Measurements from ENCODE around the gene TRIO. TPM values are rescaled to one million over a fixed set of nuclear protein-coding genes. Genes with fewer than 3 reads are reported as not detected.

The TRIO gene
- total and polyA plus RNA-seq, 2 experiments from 2014 or later: 18.5 to 78.2 TPM

GRCh38 chr5:14380712-14381111 is 237.6 kb downstream of the TRIO start:
- no peaks in the 10 kb centered on the region for H3K79me2 ChIP-seq
- 81% methylated on average over 4 of the region's 4 CpGs for WGBS (ENCODE audit: low lambda C conversion rate, missing lambda C conversion rate)
- DNase-seq (ENCODE audit: low spot score): no peak
- H3K27ac ChIP-seq: no peak overlapping the region
- H2AFZ ChIP-seq: no peak overlapping the region
- no peaks in the 10 kb centered on the region for H3K9me2 ChIP-seq (replicated peaks; ENCODE audit: insufficient read depth)
- TF ChIP-seq EZH2phosphoT487 (IDR thresholded peaks at IDR 0.05; ENCODE audit: low read depth, severe bottlenecking, unreplicated experiment) (no peak), EZH2 (IDR thresholded peaks at IDR 0.05; ENCODE audit: borderline replicate concordance) (no peak)
- TF ChIP-seq, protein P1, sequence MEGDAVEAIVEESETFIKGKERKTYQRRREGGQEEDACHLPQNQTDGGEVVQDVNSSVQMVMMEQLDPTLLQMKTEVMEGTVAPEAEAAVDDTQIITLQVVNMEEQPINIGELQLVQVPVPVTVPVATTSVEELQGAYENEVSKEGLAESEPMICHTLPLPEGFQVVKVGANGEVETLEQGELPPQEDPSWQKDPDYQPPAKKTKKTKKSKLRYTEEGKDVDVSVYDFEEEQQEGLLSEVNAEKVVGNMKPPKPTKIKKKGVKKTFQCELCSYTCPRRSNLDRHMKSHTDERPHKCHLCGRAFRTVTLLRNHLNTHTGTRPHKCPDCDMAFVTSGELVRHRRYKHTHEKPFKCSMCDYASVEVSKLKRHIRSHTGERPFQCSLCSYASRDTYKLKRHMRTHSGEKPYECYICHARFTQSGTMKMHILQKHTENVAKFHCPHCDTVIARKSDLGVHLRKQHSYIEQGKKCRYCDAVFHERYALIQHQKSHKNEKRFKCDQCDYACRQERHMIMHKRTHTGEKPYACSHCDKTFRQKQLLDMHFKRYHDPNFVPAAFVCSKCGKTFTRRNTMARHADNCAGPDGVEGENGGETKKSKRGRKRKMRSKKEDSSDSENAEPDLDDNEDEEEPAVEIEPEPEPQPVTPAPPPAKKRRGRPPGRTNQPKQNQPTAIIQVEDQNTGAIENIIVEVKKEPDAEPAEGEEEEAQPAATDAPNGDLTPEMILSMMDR (IDR thresholded peaks at IDR 0.05; ENCODE audit: poor library complexity): no peak
- no peaks in the 10 kb centered on the region for H3K4me1 ChIP-seq (ENCODE audit: insufficient read depth)
- no peaks in the 10 kb centered on the region for H3K27me3 ChIP-seq
- H4K20me1 ChIP-seq (ENCODE audit: insufficient read depth, poor library complexity, severe bottlenecking): no peaks in the 10 kb centered on the region
- no peaks in the 10 kb centered on the region for H3K36me3 ChIP-seq (replicated peaks; ENCODE audit: insufficient read depth, low read depth)
- H3K4me2 ChIP-seq: no peak overlapping the region
- H3K9me3 ChIP-seq (ENCODE audit: low read depth): no peaks in the 10 kb centered on the region
- no peak overlapping the region for H3K4me3 ChIP-seq

DNA sequence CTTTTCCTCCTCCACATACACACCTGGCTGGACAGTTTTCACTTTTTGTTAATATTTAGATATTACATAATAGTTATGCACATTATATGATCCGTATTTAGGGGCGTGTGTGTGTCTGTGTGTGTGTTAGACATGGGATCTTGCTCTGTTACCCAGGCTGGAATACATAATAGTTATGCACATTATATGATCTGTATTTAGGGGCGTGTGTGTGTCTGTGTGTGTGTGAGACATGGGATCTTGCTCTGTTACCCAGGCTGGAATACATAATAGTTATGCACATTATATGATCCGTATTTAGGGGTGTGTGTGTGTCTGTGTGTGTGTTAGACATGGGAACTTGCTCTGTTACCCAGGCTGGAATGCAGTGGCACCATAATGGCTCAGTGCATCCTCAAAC is 239.5 kb downstream of the TRIO start:
- Histone ChIP-seq H3K27ac (no peak overlapping the region), H3K79me2 (no peaks in the 10 kb centered on the region), H3K9me3 (ENCODE audit: low read depth) (no peaks in the 10 kb centered on the region), H3K9me2 (replicated peaks; ENCODE audit: insufficient read depth) (no peaks in the 10 kb centered on the region), H3K4me3 (no peak overlapping the region), H4K20me1 (ENCODE audit: insufficient read depth, poor library complexity, severe bottlenecking) (no peaks in the 10 kb centered on the region), H2AFZ (no peak overlapping the region), H3K4me2 (no peak overlapping the region), H3K4me1 (ENCODE audit: insufficient read depth) (no peaks in the 10 kb centered on the region), H3K27me3 (no peaks in the 10 kb centered on the region), H3K36me3 (replicated peaks; ENCODE audit: insufficient read depth, low read depth) (no peaks in the 10 kb centered on the region)
- no peak for DNase-seq (ENCODE audit: low spot score)
- TF ChIP-seq, protein P1 (IDR thresholded peaks at IDR 0.05; ENCODE audit: poor library complexity): no peak
- TF ChIP-seq EZH2 (IDR thresholded peaks at IDR 0.05; ENCODE audit: borderline replicate concordance): no peak
- TF ChIP-seq EZH2phosphoT487 (IDR thresholded peaks at IDR 0.05; ENCODE audit: low read depth, severe bottlenecking, unreplicated experiment): no peak
- WGBS (ENCODE audit: low lambda C conversion rate, missing lambda C conversion rate): 98% methylated on average over 4 of the region's 4 CpGs

DNA sequence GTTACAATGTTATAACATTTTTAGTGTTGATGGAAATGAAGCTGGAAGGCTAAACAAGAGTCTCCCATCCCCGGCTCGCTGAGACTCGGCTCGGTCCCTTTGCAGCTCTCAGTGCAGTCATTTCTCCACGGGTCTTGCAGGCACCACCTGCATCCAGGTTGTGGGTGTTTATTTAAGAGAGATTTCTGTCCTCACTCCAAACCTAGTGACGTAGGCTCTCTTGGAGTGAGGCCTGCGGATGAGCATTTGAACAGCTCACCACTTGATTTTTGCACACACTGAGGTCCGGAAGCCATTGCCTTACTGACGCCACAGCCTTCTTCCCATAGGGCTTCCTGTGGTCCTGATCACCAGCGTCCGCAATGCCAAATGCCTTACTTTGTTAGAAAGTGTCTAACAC is 240.8 kb downstream of the TRIO start:
- no peaks in the 10 kb centered on the region for H3K9me2 ChIP-seq (replicated peaks; ENCODE audit: insufficient read depth)
- H3K27ac ChIP-seq: no peak overlapping the region
- H3K9me3 ChIP-seq (ENCODE audit: low read depth): no peaks in the 10 kb centered on the region
- H3K36me3 ChIP-seq (replicated peaks; ENCODE audit: insufficient read depth, low read depth): no peaks in the 10 kb centered on the region
- no peaks in the 10 kb centered on the region for H3K27me3 ChIP-seq
- no peak overlapping the region for H3K4me3 ChIP-seq
- H4K20me1 ChIP-seq (ENCODE audit: insufficient read depth, poor library complexity, severe bottlenecking): no peaks in the 10 kb centered on the region
- TF ChIP-seq, protein P1 (IDR thresholded peaks at IDR 0.05; ENCODE audit: poor library complexity): no peak
- TF ChIP-seq EZH2phosphoT487 (IDR thresholded peaks at IDR 0.05; ENCODE audit: low read depth, severe bottlenecking, unreplicated experiment) (no peak), EZH2 (IDR thresholded peaks at IDR 0.05; ENCODE audit: borderline replicate concordance) (no peak)
- 97% methylated on average over 11 of the region's 11 CpGs for WGBS (ENCODE audit: low lambda C conversion rate, missing lambda C conversion rate)
- DNase-seq (ENCODE audit: low spot score): no peak
- no peaks in the 10 kb centered on the region for H3K4me1 ChIP-seq (ENCODE audit: insufficient read depth)
- H3K4me2 ChIP-seq: no peak overlapping the region
- no peak overlapping the region for H2AFZ ChIP-seq
- H3K79me2 ChIP-seq: no peaks in the 10 kb centered on the region

GRCh38 chr5:14385019-14385418 is 241.9 kb downstream of the TRIO start:
- no peak for DNase-seq (ENCODE audit: low spot score)
- WGBS (ENCODE audit: low lambda C conversion rate, missing lambda C conversion rate): 93% methylated on average over 15 of the region's 15 CpGs
- Histone ChIP-seq H3K4me3 (no peak overlapping the region), H3K4me2 (no peak overlapping the region), H2AFZ (no peak overlapping the region), H4K20me1 (ENCODE audit: insufficient read depth, poor library complexity, severe bottlenecking) (no peaks in the 10 kb centered on the region), H3K36me3 (replicated peaks; ENCODE audit: insufficient read depth, low read depth) (no peaks in the 10 kb centered on the region), H3K9me2 (replicated peaks; ENCODE audit: insufficient read depth) (no peaks in the 10 kb centered on the region), H3K79me2 (no peaks in the 10 kb centered on the region), H3K27ac (no peak overlapping the region), H3K9me3 (ENCODE audit: low read depth) (no peaks in the 10 kb centered on the region), H3K4me1 (ENCODE audit: insufficient read depth) (no peaks in the 10 kb centered on the region), H3K27me3 (no peaks in the 10 kb centered on the region)
- TF ChIP-seq EZH2phosphoT487 (IDR thresholded peaks at IDR 0.05; ENCODE audit: low read depth, severe bottlenecking, unreplicated experiment): no peak
- TF ChIP-seq EZH2 (IDR thresholded peaks at IDR 0.05; ENCODE audit: borderline replicate concordance): no peak
- TF ChIP-seq, protein P1 (IDR thresholded peaks at IDR 0.05; ENCODE audit: poor library complexity): no peak
